Suprapubic skin (tissue), 4 donors: Measurements from ENCODE around the gene RNF5. TPM values are rescaled to one million over a fixed set of nuclear protein-coding genes. Genes with fewer than 3 reads are reported as not detected.

ENCODE experiments used
- DNase-seq, 2 donors: peaks; one replicate each; pipeline ENCODE4 v3.0.0-alpha.2; 2019; ENCODE audit warnings: low spot score in 2 of 2
- H3K27ac ChIP-seq: fragments of 200-600 bp; sonication (generic); one replicate; pipeline ENCODE4 v1.5.1; 2019
- H3K27me3 ChIP-seq: fragments of 200-600 bp; sonication (generic); one replicate; pipeline ENCODE4 v1.5.1; 2019
- H3K36me3 ChIP-seq: fragments of 200-600 bp; sonication (generic); one replicate; pipeline ENCODE4 v1.5.1; 2019
- H3K4me1 ChIP-seq: fragments of 200-600 bp; sonication (generic); one replicate; pipeline ENCODE4 v1.5.1; 2019
- H3K4me3 ChIP-seq: fragments of 200-600 bp; sonication (generic); one replicate; pipeline ENCODE4 v1.5.1; 2019; ENCODE audit warnings: mild to moderate bottlenecking
- H3K9me3 ChIP-seq: fragments of 200-600 bp; sonication (generic); one replicate; pipeline ENCODE4 v1.5.1; 2019
- CTCF ChIP-seq, 2 donors: fragments of 200-600 bp in 1 of 2; fragments of 450-650 bp in 1 of 2; sonication (generic) in 1 of 2; IDR thresholded peaks; one replicate each; pipeline ENCODE4 v1.5.1; 2016 to 2019; ENCODE audit warnings: antibody characterized with exemption in 2 of 2, mild to moderate bottlenecking in 1 of 2, moderate library complexity in 1 of 2
- EP300 ChIP-seq: sonication (generic); formaldehyde crosslinking; IDR thresholded peaks from one replicate; pipeline ENCODE4 v1.6.1; 2017; ENCODE audit warnings: antibody characterized with exemption
- POLR2A ChIP-seq, 2 donors: fragments of 450-650 bp; IDR thresholded peaks; one replicate each; pipeline ENCODE4 v1.6.1; 2017; ENCODE audit warnings: antibody characterized with exemption in 2 of 2, mild to moderate bottlenecking in 2 of 2, moderate library complexity in 2 of 2
- POLR2AphosphoS5 ChIP-seq, 3 donors: sonication (generic); formaldehyde crosslinking; IDR thresholded peaks; one replicate each; pipeline ENCODE4 v1.6.1; 2017; ENCODE audit warnings: antibody characterized with exemption in 3 of 3
- WGBS: methylation state at CpG from one replicate; pipeline ENCODE4 v1.1.5; 2018; 5-methylcytosine and 5-hydroxymethylcytosine counted together
- total RNA-seq, 4 donors: library from RNA; depleted of rRNA; stranded (reverse); fragments of >200 nt; gene quantifications; one replicate each; pipeline ENCODE4 v1.1.0, GENCODE V29; 2016

Gene RNF5
- total RNA-seq, 4 donors from 2014 or later, result 55.7 to 73.0 (median 63.4) TPM

GRCh38 chr6:32224696-32225095 lies 46.5 kb downstream of the RNF5 start:
- TF ChIP-seq POLR2A (IDR thresholded peaks at IDR 0.05), result no peak
- no peak for TF ChIP-seq POLR2AphosphoS5 (IDR thresholded peaks at IDR 0.05)
- TF ChIP-seq CTCF (IDR thresholded peaks at IDR 0.05), result no peak
- no peak for TF ChIP-seq EP300
- Histone ChIP-seq H3K36me3 (no peaks in the 10 kb centered on the region), H3K4me3 (no peak overlapping the region), H3K27ac (no peak overlapping the region), H3K4me1 (peaks cover 22% of the 10 kb centered on the region), H3K27me3 (no peaks in the 10 kb centered on the region), H3K9me3 (no peaks in the 10 kb centered on the region)
- 82% methylated on average over 2 of the region's 2 CpGs for WGBS
- no peak for DNase-seq

- 93% methylated on average over 7 of the region's 7 CpGs for WGBS
- H3K9me3 ChIP-seq, result no peaks in the 10 kb centered on the region
- H3K4me1 ChIP-seq, result peaks cover 22% of the 10 kb centered on the region
- no peak overlapping the region for H3K4me3 ChIP-seq
- H3K36me3 ChIP-seq, result no peaks in the 10 kb centered on the region
- TF ChIP-seq POLR2AphosphoS5 (IDR thresholded peaks at IDR 0.05) (no peak), POLR2A (IDR thresholded peaks at IDR 0.05) (no peak), EP300 (no peak), CTCF (IDR thresholded peaks at IDR 0.05) (no peak)
- peak in 1 of 2 donors; percentile 4 for DNase-seq
- no peaks in the 10 kb centered on the region for H3K27me3 ChIP-seq
- no peak overlapping the region for H3K27ac ChIP-seq
Observed at GRCh38 chr6:32226434-32226833, 48.2 kb downstream of the RNF5 start.

Other genes with a start within 250 kb of the RNF5 start
- 1 to 10 TPM; 3.7 to 6.8 (median 5.1) TPM for gene CFB, start 232.3 kb upstream of the RNF5 start, total RNA-seq
- gene NELFE, start 219.4 kb upstream of the RNF5 start, total RNA-seq, result 10 to 100 TPM; 56.7 to 72.1 (median 65.8) TPM
- 10 to 100 TPM; 31.3 to 60.4 (median 49.3) TPM for gene SKIC2, start 219.2 kb upstream of the RNF5 start, total RNA-seq
- 10 to 100 TPM; 13.1 to 25.3 (median 16.4) TPM for gene DXO, start 206.3 kb upstream of the RNF5 start, total RNA-seq
- gene C4A, start 196.3 kb upstream of the RNF5 start, total RNA-seq, result 10 to 100 TPM in 1 of 4 donors, 1 to 10 TPM in 3; 4.0 to 10.2 (median 5.3) TPM
- gene C4B, start 163.6 kb upstream of the RNF5 start, total RNA-seq, result 1 to 10 TPM; 1.3 to 9.4 (median 5.1) TPM
- gene CYP21A2, start 140.0 kb upstream of the RNF5 start, total RNA-seq, result 1 to 10 TPM in 1 of 4 donors, under 1 TPM in 1, not detected in 2; 0.39 to 2.3 TPM
- 10 to 100 TPM; 25.7 to 52.5 (median 40.2) TPM for gene TNXB, start 69.1 kb upstream of the RNF5 start, total RNA-seq
- gene ATF6B, start 50.2 kb upstream of the RNF5 start, total RNA-seq, result 100 to 1,000 TPM in 1 of 4 donors, 10 to 100 TPM in 3; 55.8 to 161 (median 74.0) TPM
- gene FKBPL, start 48.1 kb upstream of the RNF5 start, total RNA-seq, result 10 to 100 TPM in 1 of 4 donors, 1 to 10 TPM in 3; 3.5 to 10.6 (median 5.6) TPM
- 1 to 10 TPM in 1 of 4 donors, under 1 TPM in 3; 0.42 to 2.1 (median 0.45) TPM for gene PRRT1, start 26.5 kb upstream of the RNF5 start, total RNA-seq
- gene PPT2, start 24.3 kb upstream of the RNF5 start, total RNA-seq, result 100 to 1,000 TPM in 1 of 4 donors, 10 to 100 TPM in 3; 42.8 to 183 (median 72.2) TPM
- gene EGFL8, start 13.8 kb upstream of the RNF5 start, total RNA-seq, result 10 to 100 TPM in 3 of 4 donors, 1 to 10 TPM in 1; 7.3 to 66.5 (median 15.4) TPM
- gene AGPAT1, start 2.3 kb upstream of the RNF5 start, total RNA-seq, result 10 to 100 TPM; 30.4 to 68.9 (median 42.6) TPM
- gene AGER, start 5.8 kb downstream of the RNF5 start, total RNA-seq, result 1 to 10 TPM in 3 of 4 donors, not detected in 1; 1.5 to 9.9 (median 4.8) TPM
- gene PBX2, start 11.8 kb downstream of the RNF5 start, total RNA-seq, result 10 to 100 TPM; 51.0 to 84.7 (median 63.8) TPM
- 1 to 10 TPM; 4.8 to 5.5 (median 5.1) TPM for gene GPSM3, start 14.2 kb downstream of the RNF5 start, total RNA-seq
- gene NOTCH4, start 45.7 kb downstream of the RNF5 start, total RNA-seq, result 10 to 100 TPM in 2 of 4 donors, 1 to 10 TPM in 2; 5.3 to 22.0 (median 10.2) TPM
- gene TSBP1, start 193.5 kb downstream of the RNF5 start, total RNA-seq, result not detected
- gene BTNL2, start 228.8 kb downstream of the RNF5 start, total RNA-seq, result not detected